Measurements from ENCODE around the gene FADS3. TPM values are rescaled to one million over a fixed set of nuclear protein-coding genes. Genes with fewer than 3 reads are reported as not detected.

FADS3 gene
- total RNA-seq, 4 donors from 2014 or later, result 12.7 to 24.7 (median 17.9) TPM

DNA sequence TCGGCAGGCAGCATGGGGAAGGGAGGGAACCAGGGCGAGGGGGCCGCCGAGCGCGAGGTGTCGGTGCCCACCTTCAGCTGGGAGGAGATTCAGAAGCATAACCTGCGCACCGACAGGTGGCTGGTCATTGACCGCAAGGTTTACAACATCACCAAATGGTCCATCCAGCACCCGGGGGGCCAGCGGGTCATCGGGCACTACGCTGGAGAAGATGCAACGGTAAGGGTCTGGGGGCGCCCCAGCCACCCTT, 63.0 kb downstream of the FADS3 start:
- Histone ChIP-seq H3K4me1 (peaks cover 35% of the 10 kb centered on the region), H3K4me3 (peak overlapping the region; percentile 53), H3K27me3 (peaks cover 22% of the 10 kb centered on the region), H3K36me3 (no peaks in the 10 kb centered on the region), H3K9me3 (no peaks in the 10 kb centered on the region), H3K27ac (peak overlapping the region; percentile 70)
- 1% methylated on average over 10 of the region's 16 CpGs for WGBS
- no peak for DNase-seq (ENCODE audit: low spot score in 2 of 2)
- no peak for TF ChIP-seq EP300 (IDR thresholded peaks at IDR 0.05)
- TF ChIP-seq, protein P1, sequence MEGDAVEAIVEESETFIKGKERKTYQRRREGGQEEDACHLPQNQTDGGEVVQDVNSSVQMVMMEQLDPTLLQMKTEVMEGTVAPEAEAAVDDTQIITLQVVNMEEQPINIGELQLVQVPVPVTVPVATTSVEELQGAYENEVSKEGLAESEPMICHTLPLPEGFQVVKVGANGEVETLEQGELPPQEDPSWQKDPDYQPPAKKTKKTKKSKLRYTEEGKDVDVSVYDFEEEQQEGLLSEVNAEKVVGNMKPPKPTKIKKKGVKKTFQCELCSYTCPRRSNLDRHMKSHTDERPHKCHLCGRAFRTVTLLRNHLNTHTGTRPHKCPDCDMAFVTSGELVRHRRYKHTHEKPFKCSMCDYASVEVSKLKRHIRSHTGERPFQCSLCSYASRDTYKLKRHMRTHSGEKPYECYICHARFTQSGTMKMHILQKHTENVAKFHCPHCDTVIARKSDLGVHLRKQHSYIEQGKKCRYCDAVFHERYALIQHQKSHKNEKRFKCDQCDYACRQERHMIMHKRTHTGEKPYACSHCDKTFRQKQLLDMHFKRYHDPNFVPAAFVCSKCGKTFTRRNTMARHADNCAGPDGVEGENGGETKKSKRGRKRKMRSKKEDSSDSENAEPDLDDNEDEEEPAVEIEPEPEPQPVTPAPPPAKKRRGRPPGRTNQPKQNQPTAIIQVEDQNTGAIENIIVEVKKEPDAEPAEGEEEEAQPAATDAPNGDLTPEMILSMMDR (IDR thresholded peaks at IDR 0.05), result no peak
- no peak for TF ChIP-seq POLR2AphosphoS5 (IDR thresholded peaks at IDR 0.05)
- no peak for TF ChIP-seq POLR2A (IDR thresholded peaks at IDR 0.05)

DNA sequence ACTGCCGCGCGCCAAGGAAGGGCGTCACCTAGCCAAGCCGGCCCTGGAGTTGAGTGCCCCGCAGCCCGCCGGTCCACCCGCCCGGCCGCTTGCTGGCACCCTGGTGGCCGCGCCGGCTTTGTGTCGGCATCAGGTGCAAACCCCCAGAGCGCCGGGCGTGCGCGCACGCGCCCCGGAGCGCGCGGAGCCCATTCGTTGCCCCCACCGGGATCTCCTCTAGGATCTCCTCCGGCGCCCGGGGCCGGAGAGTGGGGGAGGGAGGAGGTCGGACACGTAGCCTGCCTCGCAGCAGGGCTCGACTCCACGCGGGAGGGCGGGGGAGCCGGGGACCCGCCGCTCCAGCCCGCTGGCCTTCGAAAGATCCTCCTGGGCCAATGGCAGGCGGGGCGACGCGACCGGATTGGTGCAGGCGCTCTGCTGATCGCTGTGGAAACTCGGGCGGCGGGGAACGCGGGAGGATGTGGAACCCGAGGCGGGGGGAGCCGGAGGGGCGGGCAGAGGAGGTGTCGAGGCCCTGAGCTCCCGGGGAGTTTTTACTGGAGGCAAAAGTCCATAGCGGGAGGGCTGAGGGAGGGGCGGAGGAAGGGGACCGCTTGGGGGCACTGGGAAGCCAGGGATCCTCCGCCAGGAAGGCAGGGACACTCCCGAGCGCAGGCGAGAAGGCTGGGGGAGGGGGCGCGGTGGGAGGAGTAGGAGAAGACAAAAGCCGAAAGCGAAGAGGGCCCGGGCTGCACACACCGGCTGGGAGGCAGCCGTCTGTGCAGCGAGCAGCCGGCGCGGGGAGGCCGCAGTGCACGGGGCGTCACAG, 63.6 kb downstream of the FADS3 start, which contains the start of gene FADS2:
Gene FADS2, plus strand, starts transcription at position 730 of the 808 bp plus-strand sequence. CDS start 91 bp downstream, outside the sequence.
- Histone ChIP-seq H3K9me3 (no peaks in the 10 kb centered on the region), H3K27me3 (peaks cover 22% of the 10 kb centered on the region), H3K4me3 (peak within 1 kb of the TSS; percentile 53), H3K36me3 (no peaks in the 10 kb centered on the region), H3K4me1 (peaks cover 35% of the 10 kb centered on the region), H3K27ac (peak within 1 kb of the TSS; percentile 70)
- DNase-seq (ENCODE audit: low spot score in 2 of 2), result peak; percentile 77 to 94
- TF ChIP-seq EP300 (IDR thresholded peaks at IDR 0.05), result no peak
- TF ChIP-seq, protein P1 (IDR thresholded peaks at IDR 0.05), result no peak
- no peak for TF ChIP-seq POLR2AphosphoS5 (IDR thresholded peaks at IDR 0.05)
- no peak for TF ChIP-seq POLR2A (IDR thresholded peaks at IDR 0.05)
- WGBS, result 1% methylated on average over 32 of the region's 83 CpGs

DNA sequence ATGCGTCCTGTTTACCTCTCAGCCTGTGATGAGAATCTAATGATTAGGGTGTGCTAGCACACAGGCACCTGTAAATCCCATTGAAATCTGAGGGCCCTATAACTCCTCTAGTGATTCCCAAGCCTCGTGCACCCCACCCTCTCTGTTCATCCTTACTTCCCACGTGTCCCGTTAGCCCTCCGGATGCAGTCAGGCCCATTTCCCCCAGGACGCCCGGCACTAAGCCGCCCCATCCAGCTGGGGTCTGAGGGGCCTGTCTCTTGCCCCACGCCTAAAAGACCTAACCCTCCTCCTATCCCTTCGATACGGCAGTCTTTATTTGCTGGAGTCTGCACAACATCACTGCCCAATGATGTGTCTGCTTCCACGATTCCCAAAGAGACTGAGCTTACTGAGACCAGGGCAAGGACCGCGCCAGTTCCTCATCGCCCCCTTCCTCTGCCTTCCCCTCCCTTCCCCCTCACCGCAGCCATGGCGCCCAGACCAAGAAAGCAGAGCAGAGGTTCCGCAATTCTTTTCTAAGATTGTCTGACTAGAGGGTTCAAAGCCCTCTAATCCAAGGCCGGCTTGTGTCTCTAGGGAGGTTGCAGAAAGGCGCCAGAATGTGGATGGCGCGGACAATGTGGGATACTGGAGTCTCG, 64.3 kb downstream of the FADS3 start:
- Histone ChIP-seq H3K4me1 (peaks cover 35% of the 10 kb centered on the region), H3K9me3 (no peaks in the 10 kb centered on the region), H3K27me3 (peaks cover 22% of the 10 kb centered on the region), H3K4me3 (peak overlapping the region; percentile 53), H3K36me3 (no peaks in the 10 kb centered on the region), H3K27ac (peak overlapping the region; percentile 65)
- 50% methylated on average over 20 of the region's 23 CpGs for WGBS
- DNase-seq (ENCODE audit: low spot score in 2 of 2), result no peak
- TF ChIP-seq POLR2A (IDR thresholded peaks at IDR 0.05) (no peak), EP300 (IDR thresholded peaks at IDR 0.05) (no peak), POLR2AphosphoS5 (IDR thresholded peaks at IDR 0.05) (no peak)
- TF ChIP-seq, protein P1 (IDR thresholded peaks at IDR 0.05), result no peak

Other genes with a start within 250 kb of the FADS3 start
- gene DAGLA, start 211.2 kb downstream of the FADS3 start, total RNA-seq, result 1 to 10 TPM in 1 of 4 donors, under 1 TPM in 3; 0.64 to 1.2 (median 0.87) TPM
- 1 to 10 TPM in 1 of 4 donors, under 1 TPM in 3; 0.24 to 2.8 (median 0.83) TPM for gene MYRF, start 138.9 kb downstream of the FADS3 start, total RNA-seq
- gene TMEM258, start 98.9 kb downstream of the FADS3 start, total RNA-seq, result 10 to 100 TPM; 29.7 to 44.8 (median 35.9) TPM
- 10 to 100 TPM in 2 of 4 donors, 1 to 10 TPM in 2; 6.9 to 14.0 (median 9.2) TPM for gene FEN1, start 98.6 kb downstream of the FADS3 start, total RNA-seq
- 10 to 100 TPM; 16.4 to 69.6 (median 46.6) TPM for gene FADS1, start 74.5 kb downstream of the FADS3 start, total RNA-seq
- 100 to 1,000 TPM; 130 to 455 (median 327) TPM for gene FADS2, start 63.2 kb downstream of the FADS3 start, total RNA-seq
- 1 to 10 TPM; 2.6 to 8.9 (median 5.4) TPM for gene RAB3IL1, start 26.0 kb upstream of the FADS3 start, total RNA-seq
- 1 to 10 TPM; 1.5 to 4.1 (median 2.5) TPM for gene BEST1, start 58.8 kb upstream of the FADS3 start, total RNA-seq
- 1,000 to 10,000 TPM in 2 of 4 donors, 100 to 1,000 TPM in 2; 578 to 1,480 (median 967) TPM for gene FTH1, start 76.1 kb upstream of the FADS3 start, total RNA-seq
- 10 to 100 TPM; 31.6 to 52.4 (median 33.9) TPM for gene INCENP, start 232.5 kb upstream of the FADS3 start, total RNA-seq